ENCODE measurements around the gene EEF1G.
"Not testable (repeated sequence)": the region's sequence is repeated elsewhere in the genome, so short reads cannot be mapped to it uniquely, and the experiment has no call there.

The EEF1G gene

GRCh38 chr11:62602141-62603071 lies 28.7 kb upstream of the EEF1G start:
- DNase-seq, result peak; percentile 51

GRCh38 chr11:62601372-62602140 lies 27.9 kb upstream of the EEF1G start, which contains the start of gene MTA2:
Gene MTA2, minus strand, starts transcription at chr11:62601865. Its CDS starts 415 bp downstream, at chr11:62601450.
- peak; percentile 98 for DNase-seq

- DNase-seq, result peak; percentile 38
Measured at GRCh38 chr11:62601122-62601371, 27.4 kb upstream of the EEF1G start.

GRCh38 chr11:62600367-62601121 lies 26.9 kb upstream of the EEF1G start:
- DNase-seq, result no peak

- DNase-seq, result no peak
Measured at GRCh38 chr11:62599901-62600300, 26.2 kb upstream of the EEF1G start.

GRCh38 chr11:62599069-62599696 lies 25.5 kb upstream of the EEF1G start:
- DNase-seq, result peak; percentile 90

- DNase-seq, result no peak
Measured at GRCh38 chr11:62595124-62595523, 21.4 kb upstream of the EEF1G start.

- peak; percentile 57 for DNase-seq
Measured at GRCh38 chr11:62593434-62594044, 19.8 kb upstream of the EEF1G start.

GRCh38 chr11:62592989-62593421 lies 19.3 kb upstream of the EEF1G start:
- DNase-seq, result no peak

- DNase-seq, result no peak
Measured at GRCh38 chr11:62592146-62592815, 18.6 kb upstream of the EEF1G start.

- peak; percentile 93 for DNase-seq
Measured at GRCh38 chr11:62591448-62592145, 17.9 kb upstream of the EEF1G start, which contains the start of gene TUT1. Gene TUT1, minus strand, starts transcription at chr11:62591523. Its CDS starts 38 bp downstream, at chr11:62591485.

- DNase-seq, result no peak
Measured at GRCh38 chr11:62588966-62589637, 15.4 kb upstream of the EEF1G start.

GRCh38 chr11:62585356-62585755 lies 11.7 kb upstream of the EEF1G start:
- DNase-seq, result not testable (repeated sequence)

- DNase-seq, result not testable (repeated sequence)
Measured at GRCh38 chr11:62581735-62582134, 8.0 kb upstream of the EEF1G start.

- DNase-seq, result no peak
Measured at GRCh38 chr11:62580959-62581715, 7.4 kb upstream of the EEF1G start.

- no peak for DNase-seq
Measured at GRCh38 chr11:62579252-62579651, 5.6 kb upstream of the EEF1G start.

GRCh38 chr11:62578541-62578940 lies 4.8 kb upstream of the EEF1G start:
- no peak for DNase-seq

- no peak for DNase-seq
Measured at GRCh38 chr11:62577046-62577714, 3.5 kb upstream of the EEF1G start.

- DNase-seq, result no peak
Measured at GRCh38 chr11:62575837-62576236, 2.1 kb upstream of the EEF1G start.
